ENCODE measurements around the gene TTC28. TPM values are rescaled to one million over a fixed set of nuclear protein-coding genes. Genes with fewer than 3 reads are reported as not detected.
"Not testable (repeated sequence)": the region's sequence is repeated elsewhere in the genome, so short reads cannot be mapped to it uniquely, and the experiment has no call there.

TTC28 gene
- total RNA-seq, 1 donor from 2014 or later: 23.2 TPM

DNA sequence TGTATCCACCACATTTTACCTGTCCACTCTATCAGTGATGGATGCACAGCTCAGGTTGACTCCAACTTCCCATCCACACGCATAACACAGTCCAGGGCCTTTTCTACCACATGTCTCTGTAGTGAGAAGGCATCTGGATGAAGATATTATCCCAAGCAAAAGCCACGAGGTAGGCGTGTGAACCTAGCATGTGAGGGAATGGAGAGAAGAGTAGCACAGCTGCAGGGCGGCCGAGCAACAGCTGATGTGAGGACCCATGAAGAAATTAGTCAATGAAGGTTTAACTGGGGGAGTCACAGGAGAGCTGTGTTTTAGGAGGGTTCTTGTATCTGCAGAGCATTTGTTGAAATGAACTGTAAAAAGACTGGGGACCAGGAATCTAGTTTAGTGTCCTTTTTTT lies 616.0 kb downstream of the TTC28 start:
- Mint-ChIP-seq H3K4me1 (ENCODE audit: low read depth, unreplicated experiment) (peaks cover 7% of the 10 kb centered on the region), H3K27me3 (ENCODE audit: low read depth, unreplicated experiment) (no peaks in the 10 kb centered on the region), H3K36me3 (ENCODE audit: low read depth, unreplicated experiment) (peaks cover 10% of the 10 kb centered on the region), H3K27ac (ENCODE audit: unreplicated experiment) (no peak overlapping the region), H3K9me3 (ENCODE audit: unreplicated experiment) (peaks cover 8% of the 10 kb centered on the region), H3K4me3 (ENCODE audit: unreplicated experiment) (no peak overlapping the region)
- no peaks in the 10 kb centered on the region for H3K79me2 ChIP-seq (ENCODE audit: insufficient read depth, low read length)
- FAIRE-seq (no peak), DNase-seq (ENCODE audit: low read depth) (no peak)
- H3K4me2 ChIP-seq (ENCODE audit: low read length): no peak overlapping the region
- no peaks in the 10 kb centered on the region for H3K4me1 ChIP-seq (ENCODE audit: insufficient read depth, low read length)
- no peaks in the 10 kb centered on the region for H4K20me1 ChIP-seq (ENCODE audit: insufficient read depth, low read length)
- no peak overlapping the region for H3K9ac ChIP-seq (ENCODE audit: low read length)
- H2AFZ ChIP-seq (ENCODE audit: low read depth, low read length): no peak overlapping the region
- H3K4me3 ChIP-seq (ENCODE audit: insufficient read depth, low read depth, low read length): no peak overlapping the region
- TF ChIP-seq EZH2 (IDR thresholded peaks at IDR 0.05; ENCODE audit: insufficient read depth, low read length): no peak
- TF ChIP-seq, protein P1, sequence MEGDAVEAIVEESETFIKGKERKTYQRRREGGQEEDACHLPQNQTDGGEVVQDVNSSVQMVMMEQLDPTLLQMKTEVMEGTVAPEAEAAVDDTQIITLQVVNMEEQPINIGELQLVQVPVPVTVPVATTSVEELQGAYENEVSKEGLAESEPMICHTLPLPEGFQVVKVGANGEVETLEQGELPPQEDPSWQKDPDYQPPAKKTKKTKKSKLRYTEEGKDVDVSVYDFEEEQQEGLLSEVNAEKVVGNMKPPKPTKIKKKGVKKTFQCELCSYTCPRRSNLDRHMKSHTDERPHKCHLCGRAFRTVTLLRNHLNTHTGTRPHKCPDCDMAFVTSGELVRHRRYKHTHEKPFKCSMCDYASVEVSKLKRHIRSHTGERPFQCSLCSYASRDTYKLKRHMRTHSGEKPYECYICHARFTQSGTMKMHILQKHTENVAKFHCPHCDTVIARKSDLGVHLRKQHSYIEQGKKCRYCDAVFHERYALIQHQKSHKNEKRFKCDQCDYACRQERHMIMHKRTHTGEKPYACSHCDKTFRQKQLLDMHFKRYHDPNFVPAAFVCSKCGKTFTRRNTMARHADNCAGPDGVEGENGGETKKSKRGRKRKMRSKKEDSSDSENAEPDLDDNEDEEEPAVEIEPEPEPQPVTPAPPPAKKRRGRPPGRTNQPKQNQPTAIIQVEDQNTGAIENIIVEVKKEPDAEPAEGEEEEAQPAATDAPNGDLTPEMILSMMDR (IDR thresholded peaks at IDR 0.05; ENCODE audit: insufficient read depth, low read depth, low read length): no peak
- H3K27ac ChIP-seq (ENCODE audit: low read depth, low read length): no peak overlapping the region
- no peaks in the 10 kb centered on the region for H3K36me3 ChIP-seq (ENCODE audit: insufficient read depth, low read length)
- no peaks in the 10 kb centered on the region for H3K9me3 ChIP-seq (ENCODE audit: insufficient read depth, low read depth, low read length)
- H3K27me3 ChIP-seq (ENCODE audit: insufficient read depth, low read length): no peaks in the 10 kb centered on the region

- not testable (repeated sequence) for H3K27me3 ChIP-seq (ENCODE audit: insufficient read depth, low read length); H3K27me3 Mint-ChIP-seq (ENCODE audit: low read depth, unreplicated experiment); DNase-seq (ENCODE audit: low read depth); H4K20me1 ChIP-seq (ENCODE audit: insufficient read depth, low read length); H3K36me3 ChIP-seq (ENCODE audit: insufficient read depth, low read length); H3K9me3 ChIP-seq (ENCODE audit: insufficient read depth, low read depth, low read length); H2AFZ ChIP-seq (ENCODE audit: low read depth, low read length); FAIRE-seq; H3K4me3 Mint-ChIP-seq (ENCODE audit: unreplicated experiment); H3K9ac ChIP-seq (ENCODE audit: low read length); H3K79me2 ChIP-seq (ENCODE audit: insufficient read depth, low read length); H3K9me3 Mint-ChIP-seq (ENCODE audit: unreplicated experiment); H3K4me1 ChIP-seq (ENCODE audit: insufficient read depth, low read length); H3K4me1 Mint-ChIP-seq (ENCODE audit: low read depth, unreplicated experiment); H3K4me3 ChIP-seq (ENCODE audit: insufficient read depth, low read depth, low read length); H3K27ac Mint-ChIP-seq (ENCODE audit: unreplicated experiment); H3K4me2 ChIP-seq (ENCODE audit: low read length); H3K27ac ChIP-seq (ENCODE audit: low read depth, low read length)
- H3K36me3 Mint-ChIP-seq (ENCODE audit: low read depth, unreplicated experiment): peaks cover 10% of the 10 kb centered on the region
Measured at GRCh38 chr22:28060594-28060993, 619.0 kb downstream of the TTC28 start.

GRCh38 chr22:28058036-28058435 lies 621.6 kb downstream of the TTC28 start:
- H3K4me2 ChIP-seq (ENCODE audit: low read length): no peak overlapping the region
- no peaks in the 10 kb centered on the region for H3K79me2 ChIP-seq (ENCODE audit: insufficient read depth, low read length)
- H3K4me3 ChIP-seq (ENCODE audit: insufficient read depth, low read depth, low read length): no peak overlapping the region
- DNase-seq (ENCODE audit: low read depth): no peak
- no peak for FAIRE-seq
- H3K4me1 ChIP-seq (ENCODE audit: insufficient read depth, low read length): peaks cover 5% of the 10 kb centered on the region
- Mint-ChIP-seq H3K9me3 (ENCODE audit: unreplicated experiment) (peaks cover 8% of the 10 kb centered on the region), H3K4me3 (ENCODE audit: unreplicated experiment) (no peak overlapping the region), H3K36me3 (ENCODE audit: low read depth, unreplicated experiment) (peaks cover 10% of the 10 kb centered on the region), H3K27me3 (ENCODE audit: low read depth, unreplicated experiment) (no peaks in the 10 kb centered on the region), H3K4me1 (ENCODE audit: low read depth, unreplicated experiment) (no peaks in the 10 kb centered on the region), H3K27ac (ENCODE audit: unreplicated experiment) (no peak overlapping the region)
- no peaks in the 10 kb centered on the region for H4K20me1 ChIP-seq (ENCODE audit: insufficient read depth, low read length)
- H3K36me3 ChIP-seq (ENCODE audit: insufficient read depth, low read length): no peaks in the 10 kb centered on the region
- no peaks in the 10 kb centered on the region for H3K9me3 ChIP-seq (ENCODE audit: insufficient read depth, low read depth, low read length)
- H3K27ac ChIP-seq (ENCODE audit: low read depth, low read length): no peak overlapping the region
- no peak for TF ChIP-seq EZH2 (IDR thresholded peaks at IDR 0.05; ENCODE audit: insufficient read depth, low read length)
- TF ChIP-seq, protein P1 (IDR thresholded peaks at IDR 0.05; ENCODE audit: insufficient read depth, low read depth, low read length): no peak
- H3K9ac ChIP-seq (ENCODE audit: low read length): no peak overlapping the region
- no peaks in the 10 kb centered on the region for H3K27me3 ChIP-seq (ENCODE audit: insufficient read depth, low read length)
- no peak overlapping the region for H2AFZ ChIP-seq (ENCODE audit: low read depth, low read length)
